Measurements from ENCODE around the gene MLN.
A peak's percentile ranks its signal among the peaks of the same experiment; 100 is the strongest.

GRCh38 chr6:33840048-33840926, 36.5 kb upstream of the MLN start:
- no peak for TF ChIP-seq ZFP30 (CRISPR knock-in tag; IDR thresholded peaks at IDR 0.05)
- no peak for TF ChIP-seq CREB5 (CRISPR knock-in tag; IDR thresholded peaks at IDR 0.05; ENCODE audit: low read depth)
- peak; percentile 44; the same call in 1 of the 2 replicates for TF ChIP-seq PATZ1 (CRISPR knock-in tag; IDR thresholded peaks at IDR 0.05; ENCODE audit: borderline replicate concordance)
- TF ChIP-seq TOX (CRISPR knock-in tag; IDR thresholded peaks at IDR 0.05; ENCODE audit: borderline replicate concordance), result no peak
- no peak for TF ChIP-seq PPARA (CRISPR knock-in tag; IDR thresholded peaks at IDR 0.05; ENCODE audit: borderline replicate concordance)
- TF ChIP-seq RARB (CRISPR knock-in tag; IDR thresholded peaks at IDR 0.05), result no peak
- 0 out of 2 replicates have a peak, but pooled peaks have one; percentile 40 for TF ChIP-seq SNAI2 (CRISPR knock-in tag; IDR thresholded peaks at IDR 0.05)
- TF ChIP-seq CSRNP3 (CRISPR knock-in tag; IDR thresholded peaks at IDR 0.05), result no peak
- TF ChIP-seq GLIS3 (CRISPR knock-in tag; IDR thresholded peaks at IDR 0.05), result no peak
- 0 out of 2 replicates have a peak, but pooled peaks have one; percentile 40 for TF ChIP-seq ZFP3 (CRISPR knock-in tag; IDR thresholded peaks at IDR 0.05)
- no peak for TF ChIP-seq ZNF8 (CRISPR knock-in tag; IDR thresholded peaks at IDR 0.05)
- no peak for TF ChIP-seq ARNTL (CRISPR knock-in tag; IDR thresholded peaks at IDR 0.05; ENCODE audit: borderline replicate concordance, low read depth)
